ENCODE results near the gene MTG2.

DNA sequence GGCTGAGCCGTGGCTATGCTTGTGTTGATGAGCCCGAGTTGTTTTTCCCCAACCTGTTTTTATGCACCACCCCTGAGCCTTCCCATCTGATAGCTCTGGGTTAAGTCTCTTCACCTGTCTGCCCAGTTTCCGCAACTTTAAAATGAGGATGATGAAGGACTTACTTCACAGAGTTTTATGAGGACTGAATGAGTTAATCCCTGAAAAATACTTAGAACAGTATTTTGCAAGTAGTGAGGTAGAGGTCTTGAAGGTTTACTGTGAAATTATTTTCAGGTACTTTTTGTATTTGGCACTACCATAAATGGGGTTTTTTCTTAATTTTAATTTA is 3.2 kb downstream of the MTG2 start:
- TF ChIP-seq, protein P1, sequence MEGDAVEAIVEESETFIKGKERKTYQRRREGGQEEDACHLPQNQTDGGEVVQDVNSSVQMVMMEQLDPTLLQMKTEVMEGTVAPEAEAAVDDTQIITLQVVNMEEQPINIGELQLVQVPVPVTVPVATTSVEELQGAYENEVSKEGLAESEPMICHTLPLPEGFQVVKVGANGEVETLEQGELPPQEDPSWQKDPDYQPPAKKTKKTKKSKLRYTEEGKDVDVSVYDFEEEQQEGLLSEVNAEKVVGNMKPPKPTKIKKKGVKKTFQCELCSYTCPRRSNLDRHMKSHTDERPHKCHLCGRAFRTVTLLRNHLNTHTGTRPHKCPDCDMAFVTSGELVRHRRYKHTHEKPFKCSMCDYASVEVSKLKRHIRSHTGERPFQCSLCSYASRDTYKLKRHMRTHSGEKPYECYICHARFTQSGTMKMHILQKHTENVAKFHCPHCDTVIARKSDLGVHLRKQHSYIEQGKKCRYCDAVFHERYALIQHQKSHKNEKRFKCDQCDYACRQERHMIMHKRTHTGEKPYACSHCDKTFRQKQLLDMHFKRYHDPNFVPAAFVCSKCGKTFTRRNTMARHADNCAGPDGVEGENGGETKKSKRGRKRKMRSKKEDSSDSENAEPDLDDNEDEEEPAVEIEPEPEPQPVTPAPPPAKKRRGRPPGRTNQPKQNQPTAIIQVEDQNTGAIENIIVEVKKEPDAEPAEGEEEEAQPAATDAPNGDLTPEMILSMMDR (conservative IDR thresholded peaks at IDR 0.05; ENCODE audit: low read depth, low read length) = no peak
- TF ChIP-seq EZH2phosphoT487 (IDR thresholded peaks at IDR 0.05; ENCODE audit: borderline replicate concordance, low read length) = no peak
- TF ChIP-seq EZH2 (IDR thresholded peaks at IDR 0.05; ENCODE audit: low read length, unreplicated experiment) = no peak

All from PC-3 (cell line).